Type B pancreatic cell (in vitro differentiated cells): ENCODE measurements around the gene NCBP1. TPM values are rescaled to one million over a fixed set of nuclear protein-coding genes. Genes with fewer than 3 reads are reported as not detected.
"Not testable (repeated sequence)": the region's sequence is repeated elsewhere in the genome, so short reads cannot be mapped to it uniquely, and the experiment has no call there.

Experiments
- DNase-seq: peaks from one replicate; pipeline ENCODE4 v3.0.0; 2021; ENCODE audit warnings: mixed read lengths; ENCODE audit not compliant: unreplicated experiment; ENCODE audit errors: extremely low spot score
- H3K27ac Mint-ChIP-seq: 2 replicates; pipeline ENCODE4 v1.8.0; 2021; ENCODE audit warnings: mild to moderate bottlenecking, mixed read lengths
- H3K27me3 Mint-ChIP-seq: 2 replicates; pipeline ENCODE4 v1.8.0; 2021; ENCODE audit warnings: mixed read lengths
- H3K36me3 Mint-ChIP-seq: 2 replicates; pipeline ENCODE4 v1.8.0; 2021; ENCODE audit warnings: mixed read lengths
- H3K4me1 Mint-ChIP-seq: one replicate; pipeline ENCODE4 v1.8.0; 2021; ENCODE audit warnings: mixed read lengths; ENCODE audit not compliant: unreplicated experiment
- H3K4me3 Mint-ChIP-seq: 2 replicates; pipeline ENCODE4 v1.8.0; 2021; ENCODE audit warnings: mild to moderate bottlenecking, mixed read lengths
- H3K9me3 Mint-ChIP-seq: 2 replicates; pipeline ENCODE4 v1.8.0; 2021; ENCODE audit warnings: mixed read lengths
- CTCF ChIP-seq: fragments of 200-600 bp; sonication (generic); conservative IDR thresholded peaks from 2 replicates; pipeline ENCODE4 v1.5.0; 2021; ENCODE audit warnings: antibody characterized with exemption, mild to moderate bottlenecking
- total RNA-seq: library from RNA; stranded (reverse); gene quantifications from 2 replicates; pipeline ENCODE4 v1.2.1, GENCODE V29; 2021; ENCODE audit warnings: low replicate concordance

Gene NCBP1
- total RNA-seq, 1 donor from 2014 or later, result 41.8 TPM

GRCh38 chr9:97697837-97698236 lies 64.2 kb downstream of the NCBP1 start:
- Mint-ChIP-seq H3K27ac (peak overlapping the region; percentile 87), H3K9me3 (no peaks in the 10 kb centered on the region), H3K4me3 (peak overlapping the region; percentile 96), H3K27me3 (no peaks in the 10 kb centered on the region), H3K36me3 (peaks cover 7% of the 10 kb centered on the region), H3K4me1 (peaks cover 38% of the 10 kb centered on the region)
- no peak for TF ChIP-seq CTCF
- no peak for DNase-seq

GRCh38 chr9:97698865-97699264 lies 65.2 kb downstream of the NCBP1 start:
- H3K27me3 Mint-ChIP-seq, result no peaks in the 10 kb centered on the region
- TF ChIP-seq CTCF, result no peak
- H3K4me3 Mint-ChIP-seq, result no peak overlapping the region
- no peak for DNase-seq
- H3K36me3 Mint-ChIP-seq, result no peaks in the 10 kb centered on the region
- no peaks in the 10 kb centered on the region for H3K9me3 Mint-ChIP-seq
- H3K4me1 Mint-ChIP-seq, result peaks cover 38% of the 10 kb centered on the region
- no peak overlapping the region for H3K27ac Mint-ChIP-seq

- H3K9me3 Mint-ChIP-seq, H3K27me3 Mint-ChIP-seq, H3K27ac Mint-ChIP-seq, DNase-seq, H3K36me3 Mint-ChIP-seq, H3K4me3 Mint-ChIP-seq: not testable (repeated sequence)
- H3K4me1 Mint-ChIP-seq, result peaks cover 39% of the 10 kb centered on the region
These were observed 65.7 kb downstream of the NCBP1 start for GRCh38 chr9:97699281-97699680.

GRCh38 chr9:97699824-97700223 lies 66.2 kb downstream of the NCBP1 start:
- H3K4me3 Mint-ChIP-seq, H3K27ac Mint-ChIP-seq, H3K36me3 Mint-ChIP-seq, DNase-seq, H3K9me3 Mint-ChIP-seq, H3K27me3 Mint-ChIP-seq: not testable (repeated sequence)
- H3K4me1 Mint-ChIP-seq, result peaks cover 35% of the 10 kb centered on the region

GRCh38 chr9:97703437-97704344 lies 70.1 kb downstream of the NCBP1 start:
- no peak for DNase-seq
- H3K36me3 Mint-ChIP-seq, result no peaks in the 10 kb centered on the region
- TF ChIP-seq CTCF, result no peak
- peak overlapping the region; percentile 28 for H3K4me3 Mint-ChIP-seq
- peak overlapping the region; percentile 91 for H3K27ac Mint-ChIP-seq
- peaks cover 11% of the 10 kb centered on the region for H3K4me1 Mint-ChIP-seq
- no peaks in the 10 kb centered on the region for H3K9me3 Mint-ChIP-seq
- H3K27me3 Mint-ChIP-seq, result peaks cover 17% of the 10 kb centered on the region

GRCh38 chr9:97704345-97704677 lies 70.7 kb downstream of the NCBP1 start:
- TF ChIP-seq CTCF, result no peak
- Mint-ChIP-seq H3K27ac (peak overlapping the region; percentile 91), H3K9me3 (no peaks in the 10 kb centered on the region), H3K4me1 (peaks cover 11% of the 10 kb centered on the region), H3K36me3 (no peaks in the 10 kb centered on the region), H3K4me3 (no peak overlapping the region), H3K27me3 (peaks cover 19% of the 10 kb centered on the region)
- DNase-seq, result no peak
